Stimulated activated CD4-positive, alpha-beta T cell treated with anti-CD3 and anti-CD28 coated beads, Interleukin-2, amount 100 ng/mL, for 48 hours (primary cell): ENCODE results near the gene NGDN.
"Not testable (repeated sequence)": the region's sequence is repeated elsewhere in the genome, so short reads cannot be mapped to it uniquely, and the experiment has no call there.

Experiments used
- DNase-seq, 2 donors: peaks; one replicate each; pipeline ENCODE4 v3.0.0-alpha.2; 2020

NGDN gene

GRCh38 chr14:23469127-23469905 lies at the start of gene NGDN:
Gene NGDN (plus strand): TSS chr14:23469703. CDS start chr14:23469716, 13 bp downstream.
- peak; percentile 88 for DNase-seq

GRCh38 chr14:23421594-23421993 lies 47.9 kb upstream of the NGDN start:
- no peak for DNase-seq

GRCh38 chr14:23423657-23424056 lies 45.8 kb upstream of the NGDN start:
- DNase-seq: no peak

GRCh38 chr14:23425169-23425568 lies 44.3 kb upstream of the NGDN start:
- no peak for DNase-seq

- DNase-seq: not testable (repeated sequence)
These were observed 43.7 kb upstream of the NGDN start for GRCh38 chr14:23425798-23426197.

- DNase-seq: no peak
These were observed 40.6 kb upstream of the NGDN start for GRCh38 chr14:23428686-23429495.

- no peak for DNase-seq
These were observed 39.3 kb upstream of the NGDN start for GRCh38 chr14:23430016-23430722.

- no peak for DNase-seq
These were observed 38.8 kb upstream of the NGDN start for GRCh38 chr14:23430723-23431085.

- DNase-seq: no peak
These were observed 38.0 kb upstream of the NGDN start for GRCh38 chr14:23431486-23431885.

GRCh38 chr14:23432102-23432925 lies 37.2 kb upstream of the NGDN start:
- no peak for DNase-seq

- DNase-seq: no peak
These were observed 36.6 kb upstream of the NGDN start for GRCh38 chr14:23432946-23433345.

- no peak for DNase-seq
These were observed 36.0 kb upstream of the NGDN start for GRCh38 chr14:23433457-23433856.

GRCh38 chr14:23434488-23435222 lies 34.8 kb upstream of the NGDN start:
- no peak for DNase-seq

GRCh38 chr14:23435543-23436326 lies 33.8 kb upstream of the NGDN start, which contains the start of gene MYH7:
Gene MYH7 (minus strand): TSS chr14:23435660. CDS start chr14:23433732, 1,928 bp downstream.
- no peak for DNase-seq

GRCh38 chr14:23436327-23437132 lies 33.0 kb upstream of the NGDN start:
- DNase-seq: no peak

- DNase-seq: no peak
These were observed 32.1 kb upstream of the NGDN start for GRCh38 chr14:23437133-23438100.

- no peak for DNase-seq
These were observed 31.2 kb upstream of the NGDN start for GRCh38 chr14:23438101-23438971.
